ENCODE measurements around the gene MCHR2.

Gene MCHR2

GRCh38 chr6:100001915-100002388, 7.9 kb upstream of the MCHR2 start:
- no peaks in the 10 kb centered on the region for H3F3A ChIP-seq (ENCODE audit: control insufficient read depth, insufficient read depth)
- no peak overlapping the region for H3K27ac ChIP-seq (ENCODE audit: low read depth, low read length)
- no peaks in the 10 kb centered on the region for H3K36me3 ChIP-seq (ENCODE audit: control insufficient read depth, low read length)
- H3K4me2 ChIP-seq (ENCODE audit: low read length), result no peak overlapping the region
- no peaks in the 10 kb centered on the region for H4K20me1 ChIP-seq (ENCODE audit: control insufficient read depth, insufficient read depth, low read depth, low read length)
- H3K79me2 ChIP-seq (ENCODE audit: control insufficient read depth, low read length), result no peaks in the 10 kb centered on the region
- H3K9me2 ChIP-seq (replicated peaks; ENCODE audit: control insufficient read depth, low read length), result no peaks in the 10 kb centered on the region
- H3K4me3 ChIP-seq (ENCODE audit: low read length), result no peak overlapping the region
- no peaks in the 10 kb centered on the region for H3K4me1 ChIP-seq (ENCODE audit: control insufficient read depth, low read length)
- H3K27me3 ChIP-seq (ENCODE audit: control insufficient read depth, low read length), result peaks cover 4% of the 10 kb centered on the region; the same call in 1 of the 2 replicates
- TF ChIP-seq CTCF (IDR thresholded peaks at IDR 0.05; ENCODE audit: low read depth, low read length, poor library complexity, severe bottlenecking) (peak; percentile 88), EZH2phosphoT487 (IDR thresholded peaks at IDR 0.05; ENCODE audit: borderline replicate concordance, low read length) (no peak)
- no peaks in the 10 kb centered on the region for H3K9me3 ChIP-seq (ENCODE audit: control insufficient read depth, insufficient read depth, low read length)

- no peak overlapping the region for H3K4me2 ChIP-seq (ENCODE audit: low read length)
- H3K36me3 ChIP-seq (ENCODE audit: control insufficient read depth, low read length), result no peaks in the 10 kb centered on the region
- no peak overlapping the region for H3K27ac ChIP-seq (ENCODE audit: low read depth, low read length)
- H3K4me3 ChIP-seq (ENCODE audit: low read length), result no peak overlapping the region
- no peak for TF ChIP-seq CTCF (IDR thresholded peaks at IDR 0.05; ENCODE audit: low read depth, low read length, poor library complexity, severe bottlenecking)
- TF ChIP-seq EZH2phosphoT487 (IDR thresholded peaks at IDR 0.05; ENCODE audit: borderline replicate concordance, low read length), result no peak
- H3K9me2 ChIP-seq (replicated peaks; ENCODE audit: control insufficient read depth, low read length), result no peaks in the 10 kb centered on the region
- no peaks in the 10 kb centered on the region for H4K20me1 ChIP-seq (ENCODE audit: control insufficient read depth, insufficient read depth, low read depth, low read length)
- no peaks in the 10 kb centered on the region for H3K9me3 ChIP-seq (ENCODE audit: control insufficient read depth, insufficient read depth, low read length)
- no peaks in the 10 kb centered on the region for H3K4me1 ChIP-seq (ENCODE audit: control insufficient read depth, low read length)
- no peaks in the 10 kb centered on the region for H3F3A ChIP-seq (ENCODE audit: control insufficient read depth, insufficient read depth)
- H3K79me2 ChIP-seq (ENCODE audit: control insufficient read depth, low read length), result no peaks in the 10 kb centered on the region
- H3K27me3 ChIP-seq (ENCODE audit: control insufficient read depth, low read length), result peaks cover 4% of the 10 kb centered on the region; the same call in 1 of the 2 replicates
These were observed 3.1 kb upstream of the MCHR2 start for GRCh38 chr6:99997141-99997540.

GRCh38 chr6:99995916-99996315, 1.9 kb upstream of the MCHR2 start:
- H3K27me3 ChIP-seq (ENCODE audit: control insufficient read depth, low read length), result peaks cover 2% of the 10 kb centered on the region; the same call in 1 of the 2 replicates
- H3K27ac ChIP-seq (ENCODE audit: low read depth, low read length), result no peak overlapping the region
- no peaks in the 10 kb centered on the region for H3K36me3 ChIP-seq (ENCODE audit: control insufficient read depth, low read length)

More at GRCh38 chr6:99995916-99996315, 1.9 kb upstream of the MCHR2 start:
- Histone ChIP-seq H3K4me3 (ENCODE audit: low read length) (no peak overlapping the region), H3F3A (ENCODE audit: control insufficient read depth, insufficient read depth) (no peaks in the 10 kb centered on the region), H3K4me2 (ENCODE audit: low read length) (no peak overlapping the region), H3K4me1 (ENCODE audit: control insufficient read depth, low read length) (no peaks in the 10 kb centered on the region), H4K20me1 (ENCODE audit: control insufficient read depth, insufficient read depth, low read depth, low read length) (no peaks in the 10 kb centered on the region), H3K79me2 (ENCODE audit: control insufficient read depth, low read length) (no peaks in the 10 kb centered on the region), H3K9me3 (ENCODE audit: control insufficient read depth, insufficient read depth, low read length) (no peaks in the 10 kb centered on the region), H3K9me2 (replicated peaks; ENCODE audit: control insufficient read depth, low read length) (no peaks in the 10 kb centered on the region)
- TF ChIP-seq EZH2phosphoT487 (IDR thresholded peaks at IDR 0.05; ENCODE audit: borderline replicate concordance, low read length) (no peak), CTCF (IDR thresholded peaks at IDR 0.05; ENCODE audit: low read depth, low read length, poor library complexity, severe bottlenecking) (no peak)

All from DOHH2 (cell line).